HG02763 (cell line): ENCODE measurements around the gene CEP126.

Source experiments
- ATAC-seq: cut with Tn5 transposase; IDR thresholded peaks from one replicate; pipeline ENCODE4 v1.9.1; 2021; ENCODE audit warnings: mild to moderate bottlenecking, moderate library complexity; ENCODE audit not compliant: unreplicated experiment

Gene CEP126, protein sequence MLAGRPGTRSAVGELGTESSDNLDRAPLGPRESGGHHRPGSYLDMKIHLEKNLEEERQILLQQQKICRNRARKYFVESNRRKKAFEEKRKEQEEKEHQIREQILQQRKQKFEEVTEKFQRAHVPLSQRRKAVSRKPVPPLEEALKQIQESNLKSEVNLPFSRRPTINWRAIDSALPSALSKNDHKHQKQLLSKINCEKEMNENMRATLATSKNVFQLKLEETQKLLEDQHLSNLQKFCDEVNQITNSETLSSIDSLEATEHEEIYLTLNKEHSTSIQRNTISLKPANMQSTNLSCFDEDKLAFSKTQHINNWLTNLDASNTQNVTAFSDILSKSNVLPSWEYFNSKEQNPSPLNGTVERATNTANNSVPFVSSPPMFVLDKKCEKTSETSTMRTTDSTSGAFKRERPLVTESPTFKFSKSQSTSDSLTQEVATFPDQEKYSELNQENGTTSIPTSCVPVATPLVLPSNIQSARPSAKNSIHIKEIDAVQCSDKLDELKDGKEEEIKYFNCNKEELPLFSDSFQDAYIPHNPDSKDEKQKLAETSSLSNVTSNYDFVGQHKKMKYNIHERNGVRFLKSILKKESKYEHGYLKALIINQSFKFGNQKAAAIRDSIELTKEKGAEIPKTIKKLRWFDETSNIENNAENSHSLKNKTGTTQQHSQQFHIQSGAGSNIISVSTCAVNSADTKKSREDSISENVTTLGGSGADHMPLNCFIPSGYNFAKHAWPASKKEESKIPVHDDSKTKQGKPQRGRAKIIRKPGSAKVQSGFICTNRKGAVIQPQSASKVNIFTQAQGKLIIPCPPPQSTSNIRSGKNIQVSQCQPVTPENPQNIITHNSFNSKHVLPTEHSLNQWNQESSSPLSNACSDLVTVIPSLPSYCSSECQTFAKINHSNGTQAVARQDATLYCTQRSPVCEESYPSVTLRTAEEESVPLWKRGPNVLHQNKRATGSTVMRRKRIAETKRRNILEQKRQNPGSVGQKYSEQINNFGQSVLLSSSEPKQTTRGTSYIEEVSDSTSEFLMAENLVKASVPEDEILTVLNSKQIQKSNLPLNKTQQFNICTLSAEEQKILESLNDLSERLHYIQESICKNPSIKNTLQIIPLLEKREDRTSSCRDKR

DNA sequence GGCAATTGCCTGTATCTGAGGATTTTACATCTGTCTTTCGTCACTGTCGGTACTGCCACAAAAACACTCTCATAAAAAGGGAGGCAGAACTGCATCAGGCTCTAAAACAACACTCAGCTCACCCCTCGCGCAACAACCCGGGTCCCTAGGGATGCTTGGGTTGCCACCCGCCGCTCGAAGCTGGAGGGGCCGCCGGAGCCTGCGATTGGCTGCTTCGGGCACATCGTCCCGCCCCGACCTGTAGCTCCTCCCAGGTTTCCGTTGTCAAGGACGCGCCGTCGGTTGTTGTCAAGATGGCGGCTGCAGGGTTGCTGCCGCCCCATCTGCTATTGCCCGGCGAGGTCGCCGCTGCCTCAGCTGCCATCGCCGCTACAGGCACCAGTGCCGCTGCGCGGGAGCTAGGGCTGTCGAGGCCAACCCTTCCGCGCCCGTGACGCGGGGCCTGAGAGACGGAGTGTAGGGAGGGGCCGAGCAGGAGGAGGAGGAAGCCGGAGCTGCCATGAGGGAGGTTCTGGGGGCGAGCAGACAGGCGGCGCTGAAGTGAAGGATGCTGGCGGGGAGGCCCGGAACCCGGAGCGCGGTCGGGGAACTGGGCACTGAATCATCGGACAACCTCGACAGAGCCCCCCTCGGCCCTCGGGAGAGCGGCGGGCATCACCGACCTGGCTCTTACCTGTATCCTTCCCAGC is at the start of gene CEP126:
Gene CEP126, plus strand, starts transcription at position 273 of the 689 bp plus-strand sequence. Its CDS starts 275 bp downstream, at position 548.
- ATAC-seq = peak; percentile 100

DNA sequence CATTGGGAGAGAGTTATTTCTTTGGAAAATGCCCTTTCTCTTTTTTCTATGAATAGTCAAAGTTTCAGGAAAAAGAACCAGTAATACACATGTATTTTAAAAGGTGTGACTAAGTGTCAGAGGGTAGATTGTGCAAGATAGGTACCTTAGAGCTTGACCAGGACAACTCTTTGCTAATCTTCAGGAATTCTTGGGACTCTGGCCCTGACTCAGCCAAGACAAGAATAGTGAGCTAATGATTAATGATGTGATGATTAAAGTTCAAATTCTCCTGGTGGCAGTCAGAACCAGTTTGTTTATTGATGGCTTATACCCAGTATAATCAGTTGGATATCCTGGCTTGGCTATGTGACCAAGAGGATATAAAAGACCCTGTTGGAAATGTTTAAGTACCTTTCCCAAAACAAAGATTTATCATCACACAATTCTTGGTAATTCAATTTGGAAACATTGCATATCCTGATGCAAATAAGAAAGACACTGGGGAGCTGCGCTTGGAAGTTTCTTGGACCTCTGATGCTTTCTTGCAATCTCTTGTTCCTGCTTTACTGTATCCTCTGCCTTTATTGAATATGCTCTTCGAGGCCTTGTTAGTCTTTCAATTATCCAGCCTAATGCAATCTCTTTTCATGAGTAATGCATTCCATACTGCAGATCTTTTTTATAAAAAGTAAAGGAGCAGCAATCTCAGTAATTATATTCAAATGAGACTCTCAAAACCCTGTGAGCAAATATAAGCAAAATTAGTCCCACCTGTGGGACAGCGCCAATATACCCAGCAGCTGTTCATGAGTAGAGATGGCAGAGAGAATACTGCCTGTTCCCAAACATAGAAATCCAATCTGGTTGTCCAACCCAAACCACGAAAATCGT is 48.0 kb upstream of the CEP126 start:
- ATAC-seq = no peak

DNA sequence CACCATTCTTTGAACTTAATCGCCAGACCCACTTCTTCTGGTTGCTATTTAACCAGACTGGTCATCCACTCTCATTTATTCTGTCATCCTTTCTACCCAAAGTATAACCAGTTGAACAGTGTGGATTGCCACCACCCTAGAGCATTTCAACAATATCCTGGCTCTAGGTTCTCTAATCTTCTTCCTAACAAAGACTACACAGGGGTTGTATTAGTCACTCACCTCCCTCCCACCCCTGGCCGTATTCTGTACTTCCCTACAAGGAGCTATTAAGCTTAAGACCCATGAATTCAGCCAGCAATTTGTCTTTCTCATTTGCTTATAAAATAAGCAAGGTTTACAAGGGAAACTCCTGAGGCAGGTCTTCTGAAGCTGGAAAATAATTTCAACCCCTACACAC is 46.9 kb upstream of the CEP126 start:
- no peak for ATAC-seq

DNA sequence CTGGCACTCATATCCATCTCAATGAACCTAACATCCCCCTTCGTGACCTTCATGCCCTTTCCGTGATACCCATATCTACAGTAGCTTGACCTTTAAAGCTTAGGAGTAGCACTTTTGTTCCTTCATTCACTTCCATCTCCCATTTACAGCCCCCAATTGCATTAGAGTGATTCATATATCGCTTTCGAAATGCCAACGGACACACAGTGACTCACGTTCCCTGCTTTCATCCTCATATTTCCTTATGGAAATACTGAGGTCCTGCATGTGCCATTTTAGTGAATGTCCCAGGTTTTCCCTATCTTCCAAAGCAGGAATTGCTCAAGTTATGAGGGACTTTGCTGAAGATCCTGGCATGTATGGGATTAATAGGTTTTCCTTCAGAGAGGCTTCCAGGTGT is 44.3 kb upstream of the CEP126 start:
- no peak for ATAC-seq

DNA sequence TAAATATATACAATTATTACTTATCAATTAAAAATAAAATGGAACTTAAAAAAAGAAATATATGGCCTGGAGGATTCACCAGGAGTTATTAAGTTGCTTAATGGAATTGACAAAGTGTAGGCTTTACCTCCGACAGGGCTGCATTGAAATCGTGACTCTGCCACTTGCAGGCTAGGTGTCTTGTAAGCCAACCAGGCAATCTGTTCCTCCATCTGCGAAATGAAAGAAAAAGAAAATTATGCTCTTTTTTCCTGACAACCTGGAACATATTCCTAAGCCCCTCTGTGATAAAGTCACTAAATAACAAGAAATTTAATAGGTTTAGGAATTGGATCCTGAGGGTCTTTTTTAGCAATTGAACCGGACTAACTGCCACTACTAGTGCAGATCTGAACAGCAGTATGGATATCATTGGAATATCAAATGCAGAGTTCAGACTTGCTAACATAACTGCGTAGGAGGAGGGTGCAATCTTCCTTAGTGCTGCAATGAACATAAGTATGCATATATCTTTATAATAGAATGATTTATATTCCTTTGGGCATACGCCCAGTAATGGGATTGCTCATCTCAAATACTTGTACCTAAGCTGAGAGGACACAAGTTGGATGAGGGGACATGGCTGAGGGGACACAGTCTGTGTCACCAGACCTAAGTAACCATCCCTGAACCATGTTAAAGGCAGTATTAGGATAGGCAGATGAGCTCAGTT is 42.5 kb upstream of the CEP126 start:
- ATAC-seq = no peak

DNA sequence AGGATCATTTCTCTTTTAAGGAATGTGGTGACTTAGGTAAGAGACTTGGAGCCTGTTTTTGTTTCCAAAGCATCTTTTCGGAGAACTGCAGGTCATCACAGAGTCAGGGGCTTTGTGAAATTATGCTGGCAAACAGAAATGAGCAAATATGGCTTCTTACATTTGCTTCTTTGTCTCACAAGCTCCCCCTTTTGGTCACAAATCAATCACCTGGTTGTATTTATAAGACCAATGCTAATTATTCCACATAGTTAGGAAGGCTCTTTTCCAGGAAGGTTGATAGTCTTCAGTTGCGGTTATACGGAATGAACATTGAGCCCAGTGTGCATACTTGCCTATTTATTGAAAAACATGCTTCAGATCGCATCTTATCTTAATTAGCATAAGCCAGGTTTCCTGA is 34.6 kb upstream of the CEP126 start:
- ATAC-seq = no peak

DNA sequence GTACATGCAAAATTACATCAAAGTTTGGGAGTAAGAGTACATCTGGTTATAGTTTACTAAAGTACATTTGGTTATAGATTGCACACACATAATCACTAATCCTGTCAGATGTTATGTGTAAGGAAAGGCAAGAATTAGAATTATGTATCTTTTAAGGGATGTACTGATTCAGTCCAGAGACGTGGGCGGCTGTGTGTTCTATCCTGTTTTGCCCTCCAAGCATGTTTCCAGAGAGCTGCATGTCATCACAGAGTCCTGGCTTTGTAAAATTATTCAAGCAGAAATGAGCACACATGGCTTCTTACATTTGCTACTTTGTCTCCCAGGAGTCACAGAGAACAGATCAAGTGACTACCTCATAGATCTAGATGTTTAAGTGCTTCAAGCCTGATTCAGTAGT is 33.2 kb upstream of the CEP126 start:
- no peak for ATAC-seq

DNA sequence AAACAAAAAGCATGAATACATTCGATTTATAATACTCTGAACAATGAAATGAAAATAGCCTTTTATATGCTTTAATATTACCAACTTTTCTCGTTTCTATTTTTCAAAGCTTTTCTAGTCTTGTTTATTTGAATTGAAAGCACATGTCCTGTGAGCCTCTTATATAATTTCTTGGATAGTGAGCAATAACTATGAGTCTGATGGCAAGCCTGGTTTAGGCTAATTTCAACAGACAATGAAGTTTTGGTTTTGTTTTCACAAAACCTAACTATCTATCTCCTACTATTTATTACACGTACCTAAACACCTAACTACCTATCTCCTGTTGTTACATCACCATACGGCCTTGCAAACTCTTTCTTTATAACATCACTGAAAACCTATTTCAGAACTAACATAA is 29.2 kb upstream of the CEP126 start:
- ATAC-seq = no peak

DNA sequence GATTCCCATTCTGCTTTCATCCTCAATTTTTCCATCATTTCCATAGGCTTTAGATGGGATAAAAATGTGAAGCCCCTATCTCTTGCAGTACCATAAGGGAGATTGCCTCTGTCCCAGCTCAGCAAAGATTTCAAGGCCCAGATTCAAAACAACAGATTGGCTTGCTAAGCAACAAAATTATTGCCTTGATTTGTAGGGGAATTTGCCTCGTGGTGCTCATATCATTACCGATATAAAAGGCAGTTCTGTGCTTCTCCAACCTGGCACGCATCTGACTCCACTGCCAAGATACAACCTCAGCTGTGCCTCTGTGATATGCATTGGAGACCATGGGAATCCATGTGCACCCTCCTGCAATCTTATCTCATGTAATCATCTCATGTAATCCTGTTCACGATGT is 25.0 kb upstream of the CEP126 start:
- ATAC-seq = no peak

DNA sequence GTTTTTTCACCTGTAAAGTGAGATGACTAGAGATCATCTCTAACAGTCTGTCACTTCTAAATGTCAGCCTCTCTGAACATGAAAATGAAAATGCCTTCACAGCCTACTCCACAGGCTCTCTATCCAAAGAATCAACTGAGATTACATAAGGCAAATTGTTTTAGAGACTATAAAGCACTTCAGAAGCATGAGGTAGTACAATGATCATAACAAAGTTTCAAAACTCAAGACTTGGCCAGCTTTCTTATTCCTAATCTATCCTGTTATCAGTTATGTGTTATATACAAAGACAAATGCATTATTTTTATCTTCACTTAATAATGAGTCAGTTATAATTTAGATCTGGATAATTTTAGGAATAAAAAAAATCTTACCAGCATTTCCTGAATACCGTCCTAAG is 20.3 kb upstream of the CEP126 start:
- ATAC-seq = no peak

DNA sequence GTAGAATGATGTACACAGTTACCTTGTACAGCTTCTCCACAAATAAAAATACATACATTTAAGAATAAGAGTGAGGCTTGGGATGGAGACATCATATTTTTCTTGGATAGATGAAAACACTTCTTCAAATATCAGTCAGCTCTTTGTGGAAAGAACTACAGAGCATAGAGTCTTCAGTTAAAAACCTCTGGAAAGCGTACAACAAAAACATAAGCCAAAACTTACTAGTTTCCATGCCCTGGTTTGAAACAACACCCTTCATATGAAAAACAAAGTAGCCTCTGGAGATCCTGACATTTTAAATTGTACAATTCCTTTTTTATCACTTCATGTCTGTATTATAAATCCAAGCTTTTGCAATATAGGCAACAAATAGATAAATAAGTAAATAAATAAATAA is 7.0 kb upstream of the CEP126 start:
- no peak for ATAC-seq

DNA sequence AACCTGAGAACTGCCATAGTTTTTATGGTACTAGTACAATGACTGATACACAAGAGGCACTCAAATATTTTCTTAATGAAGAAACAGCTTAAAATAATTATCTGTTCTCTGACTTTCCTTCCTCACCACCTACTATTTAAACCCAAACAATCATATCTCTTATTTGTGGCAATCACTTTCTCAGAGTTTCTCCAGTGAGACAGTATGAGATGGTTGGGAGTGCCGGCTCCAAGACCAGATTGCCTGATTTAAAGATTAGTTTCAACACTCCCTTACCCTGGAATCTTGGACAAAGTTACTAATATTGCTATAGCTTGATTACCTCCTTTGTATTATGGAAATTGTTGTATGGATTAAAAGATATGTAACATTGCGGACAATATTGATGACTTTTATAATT is 5.7 kb upstream of the CEP126 start:
- no peak for ATAC-seq

DNA sequence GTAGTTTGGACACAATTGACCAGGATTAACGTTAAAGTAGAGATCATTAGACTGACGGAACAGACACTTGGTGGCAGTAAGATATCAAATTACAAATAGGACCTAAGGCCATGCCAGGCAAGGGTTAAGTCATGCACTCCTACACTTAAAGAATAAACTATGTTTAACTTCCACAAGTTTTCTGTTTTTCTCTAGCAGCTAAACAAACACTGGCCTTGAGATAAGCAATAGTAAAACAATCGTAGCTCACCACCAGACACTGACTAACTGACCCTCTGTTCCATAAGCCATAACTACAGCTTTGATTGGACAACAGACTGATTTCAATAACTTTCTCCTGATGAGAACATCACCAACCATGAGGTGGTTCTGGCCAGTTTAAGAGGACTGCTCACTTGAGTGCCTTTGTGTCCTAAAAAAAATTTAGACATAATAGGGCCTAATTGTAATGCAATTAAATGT is 2.0 kb upstream of the CEP126 start:
- no peak for ATAC-seq

DNA sequence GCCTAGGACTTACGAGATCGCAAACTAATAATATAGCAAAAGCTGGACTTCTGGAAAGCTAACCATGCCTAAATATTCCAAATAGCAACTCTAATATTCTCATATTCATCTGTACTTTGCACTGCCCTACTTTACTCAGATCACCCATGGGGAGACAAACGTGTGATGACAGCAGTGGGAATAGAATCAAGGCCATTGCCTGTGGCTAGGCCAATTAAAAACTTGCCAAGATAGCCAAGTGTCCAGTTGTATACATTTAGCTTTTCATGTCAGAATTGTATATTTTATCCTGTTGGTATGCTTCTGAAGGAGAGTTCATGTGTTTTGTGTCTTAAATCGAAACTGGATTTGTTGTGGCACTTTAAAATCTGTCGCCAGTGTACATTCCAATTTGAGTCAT is 1.2 kb upstream of the CEP126 start:
- ATAC-seq = no peak

DNA sequence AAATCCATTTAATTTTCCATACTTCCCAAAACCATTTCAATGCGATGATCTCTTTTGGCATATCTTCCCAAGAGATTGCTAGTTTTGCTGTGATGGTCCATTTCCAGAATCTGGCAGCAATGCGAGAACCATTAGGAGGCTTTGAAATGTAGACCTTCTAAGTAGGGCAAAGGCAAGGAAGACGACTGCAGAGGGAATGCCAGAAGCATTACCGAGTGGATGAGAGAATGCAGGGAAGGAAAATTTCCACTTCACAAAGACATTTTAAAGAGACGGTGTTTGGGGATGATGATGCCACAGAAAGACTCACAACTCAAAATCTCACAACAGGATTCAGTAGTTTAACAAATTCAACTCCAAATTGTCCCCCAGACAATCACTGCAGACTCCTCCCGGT is 471 bp upstream of the CEP126 start:
- ATAC-seq = no peak

DNA sequence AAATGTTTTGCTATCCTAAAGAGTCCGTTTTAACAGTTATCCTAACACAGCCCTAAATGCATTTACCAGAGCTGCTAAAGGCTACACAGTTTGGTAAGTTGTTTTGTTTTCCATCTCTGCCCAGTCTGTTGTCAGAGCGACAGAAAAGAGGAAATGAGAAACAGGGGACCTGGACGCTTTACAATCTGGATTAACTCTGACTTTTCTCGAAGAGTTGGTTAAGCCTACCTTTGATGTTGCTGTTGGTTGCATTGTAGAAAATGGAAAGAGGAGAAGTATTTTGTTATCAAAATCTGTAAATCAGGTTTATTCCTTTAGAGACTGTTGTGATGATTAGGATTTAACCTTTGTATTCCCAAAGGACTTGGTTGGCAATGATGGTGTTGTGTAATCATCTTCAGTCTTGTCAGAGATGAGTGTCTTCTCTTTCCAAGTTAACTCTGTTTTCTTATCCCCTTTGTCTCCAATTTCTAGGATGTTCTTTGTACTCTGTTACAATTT is 1.0 kb downstream of the CEP126 start:
- no peak for ATAC-seq

DNA sequence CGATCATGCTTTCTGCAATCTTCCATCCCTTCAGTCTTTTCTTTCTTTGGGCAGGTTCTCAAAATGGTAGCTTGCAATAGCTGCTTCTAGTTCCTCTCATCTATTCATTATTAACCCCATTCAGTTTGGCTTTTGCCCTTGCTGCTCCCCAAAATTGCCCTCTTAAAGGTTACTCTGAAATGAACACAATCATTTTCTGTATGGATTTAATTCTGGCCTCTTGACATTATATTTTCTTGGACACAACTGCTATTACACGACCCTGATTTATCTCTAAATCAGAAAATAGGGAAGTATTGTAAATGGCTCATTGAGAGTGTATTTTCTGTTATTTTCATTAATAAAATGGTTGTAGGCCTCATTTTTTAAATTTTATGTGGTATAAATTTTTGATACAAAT is 1.6 kb downstream of the CEP126 start, which contains the start of gene ANGPTL5:
Gene ANGPTL5, minus strand, starts transcription at position 101 of the 400 bp plus-strand sequence. CDS start 8,613 bp downstream, outside the sequence.
- ATAC-seq = no peak

DNA sequence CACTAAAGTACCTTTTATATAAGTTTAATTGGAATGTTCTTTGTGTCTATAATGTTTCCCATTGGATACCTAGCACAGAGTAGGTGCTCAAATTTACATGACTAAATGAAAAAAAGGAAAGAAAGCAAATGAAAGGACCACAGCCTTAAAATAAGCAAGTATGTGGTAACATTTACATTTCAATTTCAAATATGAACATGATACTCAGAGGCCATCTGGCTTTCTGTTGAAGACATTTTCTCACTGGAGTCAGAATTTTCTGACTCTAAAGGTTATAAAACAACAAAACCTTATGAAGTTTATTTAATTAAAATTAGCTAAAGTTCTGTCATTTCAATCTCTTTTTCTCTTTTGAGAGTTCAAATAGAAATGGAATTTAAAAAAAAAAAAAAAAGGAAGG is 2.4 kb downstream of the CEP126 start:
- ATAC-seq = no peak

DNA sequence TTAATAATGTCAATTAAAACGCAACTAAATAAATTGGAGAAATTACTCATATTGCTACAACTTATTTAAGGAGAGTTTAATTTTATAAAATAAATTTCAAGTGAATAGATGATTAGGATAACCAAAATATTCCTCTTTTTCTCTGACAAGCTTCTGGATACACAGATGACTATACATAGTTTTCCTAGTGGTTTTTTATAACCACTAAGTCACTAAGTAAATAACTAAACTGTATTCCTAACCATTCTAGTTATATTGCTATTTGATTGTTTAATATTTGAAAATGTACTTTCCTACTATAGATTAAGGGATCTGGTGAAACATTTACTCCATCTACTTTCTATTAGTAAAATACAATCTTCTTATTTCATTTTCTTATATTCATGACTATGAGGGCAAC is 6.2 kb downstream of the CEP126 start:
- no peak for ATAC-seq
